Gastrocnemius medialis (tissue), 4 donors: ENCODE results near the gene ISM1.

Experiments used
- CTCF ChIP-seq, 5 experiments: fragments of 450-650 bp in 3 of 5; fragments of 200-600 bp in 2 of 5; sonication (generic) in 2 of 5; IDR thresholded peaks in 4 of 5; conservative IDR thresholded peaks in 1 of 5; 1 replicate in 4 of 5; 2 replicates in 1 of 5; pipeline ENCODE4 v1.5.1; 2016 to 2019; ENCODE audit warnings: antibody characterized with exemption in 5 of 5, mild to moderate bottlenecking in 3 of 5, moderate library complexity in 3 of 5
- POLR2A ChIP-seq, 2 donors: fragments of 450-650 bp; IDR thresholded peaks; one replicate each; pipeline ENCODE4 v1.6.1; 2017; ENCODE audit warnings: antibody characterized with exemption in 2 of 2, mild to moderate bottlenecking in 2 of 2, moderate library complexity in 2 of 2

- TF ChIP-seq POLR2A (IDR thresholded peaks at IDR 0.05) (no peak), CTCF (IDR thresholded peaks at IDR 0.05 in 4 of 5, conservative IDR thresholded peaks at IDR 0.05 in 1 of 5) (no peak)
Measured at GRCh38 chr20:13280609-13281324, 59.7 kb downstream of the ISM1 start.
